HEK293 (cell line): Measurements from ENCODE around the gene SCNN1G.

Experiments
- CTCF ChIA-PET: fragments of 350-600 bp; formaldehyde crosslinking; extraction: SDS; loops from one replicate; lab custom pipeline; 2021; ENCODE audit warnings: antibody characterized with exemption; lab: Yijun Ruan, JAX
- POLR2A ChIA-PET: fragments of 300-600 bp; formaldehyde crosslinking; extraction: SDS; loops from one replicate; lab custom pipeline; 2020; ENCODE audit warnings: antibody characterized with exemption, inconsistent platforms; lab: Yijun Ruan, JAX
- H3K27ac ChIP-seq: fragments of 200-500 bp; sonication (Bioruptor generic); 2 replicates; pipeline ENCODE4 v1.5.1; 2014; ENCODE audit warnings: low read depth, low read length, control low read depth, inconsistent platforms; ENCODE audit errors: extremely low read depth
- H3K36me3 ChIP-seq, 2 experiments: fragments of 200-500 bp in 1 of 2; sonication (Bioruptor generic) in 1 of 2; 1 replicate in 1 of 2; 2 replicates in 1 of 2; pipeline ENCODE4 v1.5.1; 2014 to 2017; ENCODE audit warnings: inconsistent platforms in 2 of 2, low read length in 2 of 2; ENCODE audit not compliant: control insufficient read depth in 2 of 2, insufficient read depth in 1 of 2
- H3K4me1 ChIP-seq: fragments of 200-500 bp; sonication (Bioruptor generic); 2 replicates; pipeline ENCODE4 v1.5.1; 2014; ENCODE audit warnings: mild to moderate bottlenecking, low read length, inconsistent platforms; ENCODE audit not compliant: control insufficient read depth, insufficient read depth
- H3K4me3 ChIP-seq: 2 replicates; pipeline ENCODE4 v1.5.1; 2011; ENCODE audit warnings: low read depth, mild to moderate bottlenecking, control low read depth, low read length, moderate library complexity
- H3K9me3 ChIP-seq: fragments of 200-500 bp; sonication (Bioruptor generic); 2 replicates; pipeline ENCODE4 v1.5.1; 2014; ENCODE audit warnings: low read depth, low read length, inconsistent platforms; ENCODE audit not compliant: control insufficient read depth, insufficient read depth
- KLF16 ChIP-seq: fragments of 450-650 bp; formaldehyde crosslinking; IDR thresholded peaks from 2 replicates; pipeline ENCODE4 v1.5.1; 2017; ENCODE audit warnings: missing biosample characterization, missing genetic modification characterization
- MEIS1 ChIP-seq: sonication (generic); formaldehyde crosslinking; IDR thresholded peaks from 2 replicates; pipeline ENCODE4 v1.8.1; 2022; ENCODE audit warnings: missing genetic modification reagents, mild to moderate bottlenecking, borderline replicate concordance
- SALL2 ChIP-seq: fragments of 450-650 bp; formaldehyde crosslinking; IDR thresholded peaks from 2 replicates; pipeline ENCODE4 v1.5.0; 2017; ENCODE audit warnings: missing biosample characterization, mild to moderate bottlenecking, missing genetic modification characterization, borderline replicate concordance
- SCRT2 ChIP-seq: fragments of 450-650 bp; formaldehyde crosslinking; IDR thresholded peaks from 2 replicates; pipeline ENCODE4 v1.5.1; 2016; ENCODE audit warnings: missing biosample characterization, missing genetic modification characterization
- ZBTB17 ChIP-seq: fragments of 450-650 bp; formaldehyde crosslinking; IDR thresholded peaks from 2 replicates; pipeline ENCODE4 v1.5.1; 2016; ENCODE audit warnings: missing biosample characterization, missing genetic modification characterization
- ZNF114 ChIP-seq: fragments of 450-650 bp; formaldehyde crosslinking; IDR thresholded peaks from 2 replicates; pipeline ENCODE4 v1.5.0; 2017; ENCODE audit warnings: missing biosample characterization, missing genetic modification characterization
- ZNF133 ChIP-seq: fragments of 450-650 bp; formaldehyde crosslinking; IDR thresholded peaks from 2 replicates; pipeline ENCODE4 v1.5.1; 2016; ENCODE audit warnings: missing biosample characterization, missing genetic modification characterization
- ZNF239 ChIP-seq: fragments of 450-650 bp; formaldehyde crosslinking; IDR thresholded peaks from 2 replicates; pipeline ENCODE4 v1.5.1; 2016; ENCODE audit warnings: missing biosample characterization, missing genetic modification characterization
- ZNF248 ChIP-seq: fragments of 450-650 bp; formaldehyde crosslinking; IDR thresholded peaks from 2 replicates; pipeline ENCODE4 v1.5.1; 2017; ENCODE audit warnings: missing biosample characterization, missing genetic modification characterization
- ZNF366 ChIP-seq: fragments of 450-650 bp; formaldehyde crosslinking; conservative IDR thresholded peaks from 2 replicates; pipeline ENCODE4 v1.5.1; 2016; ENCODE audit warnings: missing biosample characterization, missing genetic modification characterization
- ZNF521 ChIP-seq: fragments of 450-650 bp; formaldehyde crosslinking; IDR thresholded peaks from 2 replicates; pipeline ENCODE4 v1.5.1; 2017; ENCODE audit warnings: missing biosample characterization, mild to moderate bottlenecking, missing genetic modification characterization
- ZNF558 ChIP-seq: fragments of 450-650 bp; formaldehyde crosslinking; IDR thresholded peaks from 2 replicates; pipeline ENCODE4 v1.5.1; 2016; ENCODE audit warnings: missing biosample characterization, missing genetic modification characterization
- ZNF571 ChIP-seq: fragments of 450-650 bp; formaldehyde crosslinking; IDR thresholded peaks from 2 replicates; pipeline ENCODE4 v1.5.0; 2017; ENCODE audit warnings: missing biosample characterization, missing genetic modification characterization
- ZNF621 ChIP-seq: fragments of 450-650 bp; formaldehyde crosslinking; IDR thresholded peaks from 2 replicates; pipeline ENCODE4 v1.5.1; 2017; ENCODE audit warnings: missing biosample characterization, missing genetic modification characterization
- ZNF658 ChIP-seq: fragments of 450-650 bp; formaldehyde crosslinking; IDR thresholded peaks from 2 replicates; pipeline ENCODE4; 2016; ENCODE audit warnings: missing biosample characterization, missing genetic modification characterization
- ZNF776 ChIP-seq: fragments of 450-650 bp; formaldehyde crosslinking; IDR thresholded peaks from 2 replicates; pipeline ENCODE4 v1.5.0; 2017; ENCODE audit warnings: missing biosample characterization, missing genetic modification characterization, borderline replicate concordance
- ZNF777 ChIP-seq: fragments of 450-650 bp; formaldehyde crosslinking; IDR thresholded peaks from 2 replicates; pipeline ENCODE4 v1.5.1; 2017; ENCODE audit warnings: missing biosample characterization, missing genetic modification characterization, borderline replicate concordance
- TF ChIP-seq, protein P1 (sequence below): fragments of 450-650 bp; formaldehyde crosslinking; IDR thresholded peaks from 2 replicates; pipeline ENCODE4 v1.5.1; 2017; ENCODE audit warnings: missing biosample characterization, missing genetic modification characterization
- TF ChIP-seq, protein P2 (sequence below): fragments of 450-650 bp; IDR thresholded peaks from 2 replicates; pipeline ENCODE4 v1.5.1; 2018; ENCODE audit warnings: missing biosample characterization, mild to moderate bottlenecking, missing genetic modification characterization
- TF ChIP-seq, protein P3 (sequence below): fragments of 450-650 bp; formaldehyde crosslinking; IDR thresholded peaks from 2 replicates; pipeline ENCODE4 v1.5.0; 2017; ENCODE audit warnings: missing biosample characterization, missing genetic modification characterization, borderline replicate concordance
- TF ChIP-seq, protein P4 (sequence below): fragments of 450-650 bp; formaldehyde crosslinking; IDR thresholded peaks from 2 replicates; pipeline ENCODE4 v1.5.1; 2017; ENCODE audit warnings: missing biosample characterization, mild to moderate bottlenecking, missing genetic modification characterization, moderate library complexity
- TF ChIP-seq, protein P5 (sequence below): fragments of 450-650 bp; formaldehyde crosslinking; IDR thresholded peaks from 2 replicates; pipeline ENCODE4 v1.5.1; 2017; ENCODE audit warnings: missing biosample characterization, missing genetic modification characterization

The SCNN1G gene

DNA sequence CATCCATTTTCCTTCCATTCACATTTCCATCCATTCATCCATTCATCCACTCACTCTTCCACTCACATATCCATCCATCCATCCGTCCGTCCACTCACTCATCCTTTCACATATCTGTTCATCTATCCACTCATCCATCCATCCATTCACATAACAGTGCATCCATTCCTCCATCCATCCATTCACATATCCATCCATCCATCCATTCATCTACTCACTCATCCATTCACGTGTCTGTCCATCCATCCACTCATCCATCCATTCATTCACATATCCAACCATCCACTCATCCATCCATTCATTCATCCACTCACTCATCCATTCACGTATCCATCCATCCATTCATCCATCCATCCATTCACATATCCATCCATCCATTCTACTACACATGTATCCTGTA, 42.6 kb downstream of the SCNN1G start:
- Histone ChIP-seq H3K4me3 (no peak overlapping the region), H3K27ac (no peak overlapping the region), H3K4me1 (peaks cover 6% of the 10 kb centered on the region; the same call in 1 of the 2 replicates), H3K9me3 (no peaks in the 10 kb centered on the region), H3K36me3 (no peaks in the 10 kb centered on the region)
- POLR2A ChIA-PET = no interaction called here
- CTCF ChIA-PET = no interaction called here
- TF ChIP-seq, protein P1, sequence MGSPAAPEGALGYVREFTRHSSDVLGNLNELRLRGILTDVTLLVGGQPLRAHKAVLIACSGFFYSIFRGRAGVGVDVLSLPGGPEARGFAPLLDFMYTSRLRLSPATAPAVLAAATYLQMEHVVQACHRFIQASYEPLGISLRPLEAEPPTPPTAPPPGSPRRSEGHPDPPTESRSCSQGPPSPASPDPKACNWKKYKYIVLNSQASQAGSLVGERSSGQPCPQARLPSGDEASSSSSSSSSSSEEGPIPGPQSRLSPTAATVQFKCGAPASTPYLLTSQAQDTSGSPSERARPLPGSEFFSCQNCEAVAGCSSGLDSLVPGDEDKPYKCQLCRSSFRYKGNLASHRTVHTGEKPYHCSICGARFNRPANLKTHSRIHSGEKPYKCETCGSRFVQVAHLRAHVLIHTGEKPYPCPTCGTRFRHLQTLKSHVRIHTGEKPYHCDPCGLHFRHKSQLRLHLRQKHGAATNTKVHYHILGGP (tag by site-specific recombination) = peak; percentile 18; the same call in 1 of the 2 replicates
- TF ChIP-seq ZNF621 (tag by site-specific recombination) = peak; percentile 57; the same call in 1 of the 2 replicates
- TF ChIP-seq SCRT2 (tag by site-specific recombination) = no peak
- 0 out of 2 replicates have a peak, but pooled peaks have one; percentile 61 for TF ChIP-seq ZNF114
- 0 out of 2 replicates have a peak, but pooled peaks have one; percentile 23 for TF ChIP-seq ZNF239
- no peak for TF ChIP-seq MEIS1 (CRISPR knock-in tag)
- 0 out of 2 replicates have a peak, but pooled peaks have one; percentile 42 for TF ChIP-seq ZNF776
- TF ChIP-seq SALL2 = peak; percentile 70; the same call in 1 of the 2 replicates
- TF ChIP-seq KLF16 = peak; percentile 13; the same call in 1 of the 2 replicates
- 0 out of 2 replicates have a peak, but pooled peaks have one; percentile 70 for TF ChIP-seq ZNF521 (tag by site-specific recombination)
- 0 out of 2 replicates have a peak, but pooled peaks have one; percentile 6 for TF ChIP-seq ZNF658 (tag by site-specific recombination)
- peak; percentile 65; the same call in 1 of the 2 replicates for TF ChIP-seq ZNF777 (tag by site-specific recombination)
- 0 out of 2 replicates have a peak, but pooled peaks have one; percentile 71 for TF ChIP-seq ZNF571 (tag by site-specific recombination)
- peak; percentile 100 for TF ChIP-seq ZBTB17 (tag by site-specific recombination)
- TF ChIP-seq, protein P2, sequence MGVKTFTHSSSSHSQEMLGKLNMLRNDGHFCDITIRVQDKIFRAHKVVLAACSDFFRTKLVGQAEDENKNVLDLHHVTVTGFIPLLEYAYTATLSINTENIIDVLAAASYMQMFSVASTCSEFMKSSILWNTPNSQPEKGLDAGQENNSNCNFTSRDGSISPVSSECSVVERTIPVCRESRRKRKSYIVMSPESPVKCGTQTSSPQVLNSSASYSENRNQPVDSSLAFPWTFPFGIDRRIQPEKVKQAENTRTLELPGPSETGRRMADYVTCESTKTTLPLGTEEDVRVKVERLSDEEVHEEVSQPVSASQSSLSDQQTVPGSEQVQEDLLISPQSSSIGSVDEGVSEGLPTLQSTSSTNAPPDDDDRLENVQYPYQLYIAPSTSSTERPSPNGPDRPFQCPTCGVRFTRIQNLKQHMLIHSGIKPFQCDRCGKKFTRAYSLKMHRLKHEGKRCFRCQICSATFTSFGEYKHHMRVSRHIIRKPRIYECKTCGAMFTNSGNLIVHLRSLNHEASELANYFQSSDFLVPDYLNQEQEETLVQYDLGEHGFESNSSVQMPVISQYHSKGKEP (tag by site-specific recombination) = no peak
- peak; percentile 99 for TF ChIP-seq ZNF366 (tag by site-specific recombination)
- TF ChIP-seq ZNF248 = 0 out of 2 replicates have a peak, but pooled peaks have one; percentile 26
- TF ChIP-seq, protein P3, sequence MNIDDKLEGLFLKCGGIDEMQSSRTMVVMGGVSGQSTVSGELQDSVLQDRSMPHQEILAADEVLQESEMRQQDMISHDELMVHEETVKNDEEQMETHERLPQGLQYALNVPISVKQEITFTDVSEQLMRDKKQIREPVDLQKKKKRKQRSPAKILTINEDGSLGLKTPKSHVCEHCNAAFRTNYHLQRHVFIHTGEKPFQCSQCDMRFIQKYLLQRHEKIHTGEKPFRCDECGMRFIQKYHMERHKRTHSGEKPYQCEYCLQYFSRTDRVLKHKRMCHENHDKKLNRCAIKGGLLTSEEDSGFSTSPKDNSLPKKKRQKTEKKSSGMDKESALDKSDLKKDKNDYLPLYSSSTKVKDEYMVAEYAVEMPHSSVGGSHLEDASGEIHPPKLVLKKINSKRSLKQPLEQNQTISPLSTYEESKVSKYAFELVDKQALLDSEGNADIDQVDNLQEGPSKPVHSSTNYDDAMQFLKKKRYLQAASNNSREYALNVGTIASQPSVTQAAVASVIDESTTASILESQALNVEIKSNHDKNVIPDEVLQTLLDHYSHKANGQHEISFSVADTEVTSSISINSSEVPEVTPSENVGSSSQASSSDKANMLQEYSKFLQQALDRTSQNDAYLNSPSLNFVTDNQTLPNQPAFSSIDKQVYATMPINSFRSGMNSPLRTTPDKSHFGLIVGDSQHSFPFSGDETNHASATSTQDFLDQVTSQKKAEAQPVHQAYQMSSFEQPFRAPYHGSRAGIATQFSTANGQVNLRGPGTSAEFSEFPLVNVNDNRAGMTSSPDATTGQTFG = 0 out of 2 replicates have a peak, but pooled peaks have one; percentile 68
- no peak for TF ChIP-seq ZNF133 (tag by site-specific recombination)

DNA sequence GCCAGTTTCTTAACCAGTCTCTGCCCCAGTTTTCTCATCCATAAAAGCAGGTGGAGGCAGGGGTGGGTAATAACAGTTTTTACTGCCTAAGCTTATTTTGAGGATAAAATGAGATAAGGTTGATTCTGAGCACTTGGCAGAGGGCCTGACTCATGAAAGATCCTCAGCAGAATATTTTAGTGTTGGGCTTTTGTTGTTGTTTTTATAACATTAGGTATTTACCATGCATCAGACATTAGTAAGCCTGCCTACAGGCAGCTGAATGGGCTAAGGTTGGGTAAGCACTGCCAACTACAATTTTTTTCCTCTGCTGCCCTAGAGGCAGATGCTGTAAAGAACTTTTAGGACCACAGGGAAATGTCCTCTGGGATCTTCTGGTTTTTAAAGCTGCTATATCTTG, 43.1 kb downstream of the SCNN1G start:
- H3K4me3 ChIP-seq = no peak overlapping the region
- no peak for TF ChIP-seq ZNF558 (tag by site-specific recombination)
- TF ChIP-seq, protein P4, sequence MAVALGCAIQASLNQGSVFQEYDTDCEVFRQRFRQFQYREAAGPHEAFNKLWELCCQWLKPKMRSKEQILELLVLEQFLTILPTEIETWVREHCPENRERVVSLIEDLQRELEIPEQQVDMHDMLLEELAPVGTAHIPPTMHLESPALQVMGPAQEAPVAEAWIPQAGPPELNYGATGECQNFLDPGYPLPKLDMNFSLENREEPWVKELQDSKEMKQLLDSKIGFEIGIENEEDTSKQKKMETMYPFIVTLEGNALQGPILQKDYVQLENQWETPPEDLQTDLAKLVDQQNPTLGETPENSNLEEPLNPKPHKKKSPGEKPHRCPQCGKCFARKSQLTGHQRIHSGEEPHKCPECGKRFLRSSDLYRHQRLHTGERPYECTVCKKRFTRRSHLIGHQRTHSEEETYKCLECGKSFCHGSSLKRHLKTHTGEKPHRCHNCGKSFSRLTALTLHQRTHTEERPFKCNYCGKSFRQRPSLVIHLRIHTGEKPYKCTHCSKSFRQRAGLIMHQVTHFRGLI (tag by site-specific recombination) = peak; percentile 89
- TF ChIP-seq, protein P5, sequence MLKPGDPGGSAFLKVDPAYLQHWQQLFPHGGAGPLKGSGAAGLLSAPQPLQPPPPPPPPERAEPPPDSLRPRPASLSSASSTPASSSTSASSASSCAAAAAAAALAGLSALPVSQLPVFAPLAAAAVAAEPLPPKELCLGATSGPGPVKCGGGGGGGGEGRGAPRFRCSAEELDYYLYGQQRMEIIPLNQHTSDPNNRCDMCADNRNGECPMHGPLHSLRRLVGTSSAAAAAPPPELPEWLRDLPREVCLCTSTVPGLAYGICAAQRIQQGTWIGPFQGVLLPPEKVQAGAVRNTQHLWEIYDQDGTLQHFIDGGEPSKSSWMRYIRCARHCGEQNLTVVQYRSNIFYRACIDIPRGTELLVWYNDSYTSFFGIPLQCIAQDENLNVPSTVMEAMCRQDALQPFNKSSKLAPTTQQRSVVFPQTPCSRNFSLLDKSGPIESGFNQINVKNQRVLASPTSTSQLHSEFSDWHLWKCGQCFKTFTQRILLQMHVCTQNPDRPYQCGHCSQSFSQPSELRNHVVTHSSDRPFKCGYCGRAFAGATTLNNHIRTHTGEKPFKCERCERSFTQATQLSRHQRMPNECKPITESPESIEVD = peak; percentile 66; the same call in 1 of the 2 replicates
- peaks cover 6% of the 10 kb centered on the region; the same call in 1 of the 2 replicates for H3K4me1 ChIP-seq
- H3K27ac ChIP-seq = no peak overlapping the region
- ChIA-PET POLR2A (interaction anchor here (0.6 kb wide), 1 partner anchor 21 kb away, joined by 6 read pairs; no protein-coding TSS in a partner anchor), CTCF (interaction anchor here (0.7 kb wide), 1 partner anchor 183 kb away, joined by 3 read pairs; no protein-coding TSS in a partner anchor)
- no peaks in the 10 kb centered on the region for H3K36me3 ChIP-seq
- no peaks in the 10 kb centered on the region for H3K9me3 ChIP-seq
